GM21825 (cell line): ENCODE measurements around the gene SLC4A3.

Experiments used
- ATAC-seq: cut with Tn5 transposase; IDR thresholded peaks from one replicate; pipeline ENCODE4 v1.9.1; 2021; ENCODE audit warnings: mild to moderate bottlenecking, moderate library complexity; ENCODE audit not compliant: unreplicated experiment

SLC4A3 gene

DNA sequence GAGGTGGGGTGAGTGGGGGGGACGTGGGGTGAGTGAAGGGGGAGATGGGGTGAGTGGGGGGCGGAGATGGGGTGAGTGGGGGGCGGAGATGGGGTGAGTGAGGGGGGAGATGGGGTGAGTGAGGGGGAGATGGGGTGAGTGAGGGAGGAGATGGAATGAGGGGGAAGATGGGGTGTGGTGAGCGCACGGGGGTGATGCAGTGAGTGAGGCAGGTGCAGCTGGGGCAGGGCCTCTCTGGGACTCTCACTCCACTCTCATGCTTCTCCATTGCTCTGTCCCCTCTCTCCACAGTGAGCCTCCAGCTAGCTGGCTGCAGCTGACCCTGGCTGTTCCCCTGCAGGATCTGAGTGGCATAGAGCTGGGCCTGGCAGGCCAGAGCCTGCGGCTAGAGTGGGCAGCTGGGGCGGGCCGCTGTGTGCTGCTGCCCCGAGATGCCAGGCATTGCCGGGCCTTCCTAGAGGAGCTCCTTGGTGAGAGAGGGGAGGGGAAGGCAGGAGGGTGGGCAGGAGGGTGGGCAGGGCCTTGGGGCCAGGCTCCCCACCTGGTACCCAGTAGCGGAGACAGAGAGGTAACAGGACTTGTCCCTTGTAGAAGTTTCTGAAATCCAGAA lies 13.9 kb upstream of the SLC4A3 start:
- no peak for ATAC-seq

GRCh38 chr2:219614076-219614860 lies 13.2 kb upstream of the SLC4A3 start:
- ATAC-seq: no peak

GRCh38 chr2:219615036-219615435 lies 12.4 kb upstream of the SLC4A3 start:
- ATAC-seq: no peak

GRCh38 chr2:219615894-219616293 lies 11.5 kb upstream of the SLC4A3 start:
- ATAC-seq: no peak

- no peak for ATAC-seq
Measured at GRCh38 chr2:219616550-219616949, 10.9 kb upstream of the SLC4A3 start.

GRCh38 chr2:219618733-219619122 lies 8.7 kb upstream of the SLC4A3 start:
- no peak for ATAC-seq

GRCh38 chr2:219619235-219619634 lies 8.2 kb upstream of the SLC4A3 start:
- no peak for ATAC-seq

- no peak for ATAC-seq
Measured at GRCh38 chr2:219620546-219620945, 6.9 kb upstream of the SLC4A3 start.

GRCh38 chr2:219621935-219622334 lies 5.5 kb upstream of the SLC4A3 start:
- no peak for ATAC-seq

DNA sequence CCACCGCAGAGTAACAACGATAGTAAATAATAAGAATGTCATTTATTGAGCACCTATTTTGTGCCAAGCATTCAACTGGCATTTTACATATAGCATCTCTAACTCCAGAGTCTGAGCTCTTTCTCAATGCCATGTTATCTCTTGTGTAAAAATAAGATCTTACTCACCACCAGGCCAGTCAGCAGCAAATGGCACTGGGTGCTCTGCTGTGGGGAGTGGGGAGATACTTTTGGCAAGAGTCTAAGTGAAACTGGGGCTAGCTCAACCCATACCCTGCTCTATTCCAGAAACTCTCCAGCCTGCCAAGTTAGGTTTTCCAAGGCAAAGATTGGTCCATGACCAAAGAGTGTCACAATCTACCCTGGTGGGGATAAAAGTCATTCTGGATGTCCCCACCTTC lies 5.0 kb upstream of the SLC4A3 start:
- no peak for ATAC-seq

DNA sequence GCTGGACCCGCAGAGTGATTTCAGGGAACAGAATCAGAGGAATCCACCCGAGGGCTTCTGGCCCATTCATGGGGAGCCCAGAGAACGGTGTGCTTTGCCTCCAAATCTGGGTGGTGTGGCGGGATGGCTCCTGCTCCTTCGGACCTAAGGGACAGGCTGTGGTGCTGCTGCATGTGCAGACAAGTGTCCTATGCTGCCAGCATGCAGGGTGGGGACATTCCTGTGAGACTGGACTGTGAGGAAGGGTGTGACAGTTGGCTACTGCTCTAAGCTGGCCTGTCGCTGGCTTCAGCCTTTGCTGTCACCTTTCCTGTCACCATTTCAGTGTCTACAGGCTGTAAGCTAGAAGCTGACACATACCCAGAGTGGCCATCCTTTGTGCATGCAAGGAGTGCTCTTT lies 2.9 kb upstream of the SLC4A3 start:
- ATAC-seq: no peak

DNA sequence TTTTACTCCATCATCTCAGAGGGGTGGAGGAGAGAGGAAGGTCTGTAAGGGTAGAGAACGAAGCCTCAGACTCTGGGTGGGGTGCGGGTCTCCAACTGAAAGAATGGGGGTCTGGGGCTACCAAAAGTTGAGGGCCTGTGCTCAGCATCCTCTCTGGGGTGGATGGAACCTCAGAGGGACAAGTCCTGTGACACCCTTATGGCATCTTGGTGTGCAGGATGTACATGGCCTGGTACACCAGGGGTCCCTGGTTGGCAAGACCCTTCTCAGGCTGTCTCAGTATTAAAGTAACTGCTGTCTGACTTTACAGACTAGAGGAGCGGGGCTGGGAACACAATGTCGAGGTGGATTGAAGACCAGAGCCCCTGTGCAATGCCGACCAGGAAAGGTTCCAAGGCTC lies 2.3 kb upstream of the SLC4A3 start:
- ATAC-seq: no peak

- no peak for ATAC-seq
Measured at GRCh38 chr2:219626540-219626939, 890 bp upstream of the SLC4A3 start.

DNA sequence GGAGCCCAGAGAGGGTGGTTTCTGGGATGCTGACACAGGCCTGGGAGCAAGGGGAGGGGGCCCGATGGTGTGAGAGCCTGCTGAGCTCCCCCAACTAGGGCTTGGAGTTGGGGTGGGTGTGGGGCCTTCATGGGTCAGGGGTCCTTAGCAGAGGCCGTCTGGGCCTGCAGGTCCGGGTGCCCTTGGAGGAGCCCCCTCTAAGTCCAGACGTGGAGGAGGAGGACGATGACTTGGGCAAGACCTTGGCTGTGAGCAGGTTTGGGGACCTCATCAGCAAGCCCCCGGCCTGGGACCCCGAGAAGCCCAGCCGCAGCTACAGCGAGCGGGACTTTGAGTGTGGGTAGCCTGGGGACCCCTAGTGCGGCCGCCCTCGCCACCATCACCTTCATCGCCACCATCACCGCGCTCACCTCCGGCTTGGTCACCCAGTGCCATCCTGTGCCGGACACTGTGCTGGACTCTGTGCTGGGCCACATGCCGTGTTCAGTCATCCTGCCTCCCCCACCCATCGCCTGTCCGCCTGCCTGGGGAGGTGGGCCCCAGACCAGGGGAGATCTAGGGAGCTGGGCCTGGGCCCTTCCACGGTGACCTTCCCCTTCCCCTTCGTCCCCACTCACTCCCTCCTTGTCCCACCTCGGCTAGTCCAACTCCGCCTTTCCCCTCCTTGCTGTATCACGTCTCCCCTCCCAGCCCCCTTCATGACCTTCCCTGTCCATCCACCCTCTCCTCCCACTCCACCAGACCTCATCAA lies 980 bp downstream of the SLC4A3 start:
- ATAC-seq: no peak

- ATAC-seq: no peak
Measured at GRCh38 chr2:219628986-219629901, 1.8 kb downstream of the SLC4A3 start.

DNA sequence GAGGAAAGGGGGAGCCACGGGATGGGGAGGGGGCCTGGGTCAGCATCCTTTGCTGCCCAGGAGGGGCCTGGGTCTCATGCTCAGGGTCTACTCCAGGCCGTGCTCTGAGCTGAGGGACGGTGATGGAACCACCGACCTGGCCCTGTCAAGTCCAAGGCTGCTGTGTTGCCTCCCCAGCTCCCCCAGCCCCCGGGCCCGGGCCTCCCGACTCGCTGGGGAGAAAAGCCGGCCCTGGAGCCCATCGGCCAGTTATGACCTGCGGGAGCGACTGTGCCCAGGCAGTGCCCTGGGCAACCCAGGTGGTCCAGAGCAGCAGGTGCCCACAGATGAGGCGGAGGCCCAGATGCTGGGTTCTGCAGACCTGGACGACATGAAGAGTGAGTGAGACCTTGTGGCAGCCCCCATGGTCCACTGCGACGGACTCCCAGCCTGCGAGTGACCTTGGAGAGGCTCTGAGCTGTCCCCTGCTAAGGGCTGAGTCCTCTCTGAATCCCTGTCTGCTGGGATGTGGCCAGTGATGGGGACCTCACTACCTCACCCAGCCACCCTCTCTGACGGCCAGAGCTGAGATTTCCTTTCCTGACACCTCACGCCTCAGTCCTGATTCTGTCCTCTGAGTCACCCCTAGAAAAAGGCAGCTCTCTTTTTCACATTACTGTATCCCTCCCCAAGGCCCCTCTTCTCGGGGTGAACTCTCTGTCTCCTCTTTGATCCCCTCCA lies 2.7 kb downstream of the SLC4A3 start:
- ATAC-seq: no peak

GRCh38 chr2:219630770-219631405 lies 3.5 kb downstream of the SLC4A3 start:
- no peak for ATAC-seq

DNA sequence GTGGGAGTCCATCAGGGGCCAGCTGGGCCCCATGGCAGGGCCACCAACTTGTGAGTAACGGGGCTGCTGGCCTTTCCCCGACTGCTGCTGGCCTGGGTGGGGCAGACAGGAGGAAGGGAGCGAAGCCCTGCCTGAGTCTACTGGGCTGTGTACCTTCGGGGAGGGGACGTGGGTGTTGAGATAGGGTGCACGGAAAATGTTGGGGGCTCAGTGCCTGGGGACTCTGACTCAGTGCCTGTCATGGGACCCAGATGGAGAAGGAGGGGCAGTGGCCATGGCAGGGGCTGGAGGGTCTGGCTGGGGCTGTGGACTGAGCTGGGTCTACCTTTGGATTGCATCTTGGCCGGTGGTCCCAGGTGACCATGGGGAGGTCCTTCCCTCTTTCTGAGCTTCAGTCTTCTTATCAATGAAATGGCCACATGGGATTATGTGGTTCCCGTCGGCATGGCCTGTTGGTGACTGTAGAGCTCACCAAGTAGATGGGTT lies 4.0 kb downstream of the SLC4A3 start:
- ATAC-seq: no peak

DNA sequence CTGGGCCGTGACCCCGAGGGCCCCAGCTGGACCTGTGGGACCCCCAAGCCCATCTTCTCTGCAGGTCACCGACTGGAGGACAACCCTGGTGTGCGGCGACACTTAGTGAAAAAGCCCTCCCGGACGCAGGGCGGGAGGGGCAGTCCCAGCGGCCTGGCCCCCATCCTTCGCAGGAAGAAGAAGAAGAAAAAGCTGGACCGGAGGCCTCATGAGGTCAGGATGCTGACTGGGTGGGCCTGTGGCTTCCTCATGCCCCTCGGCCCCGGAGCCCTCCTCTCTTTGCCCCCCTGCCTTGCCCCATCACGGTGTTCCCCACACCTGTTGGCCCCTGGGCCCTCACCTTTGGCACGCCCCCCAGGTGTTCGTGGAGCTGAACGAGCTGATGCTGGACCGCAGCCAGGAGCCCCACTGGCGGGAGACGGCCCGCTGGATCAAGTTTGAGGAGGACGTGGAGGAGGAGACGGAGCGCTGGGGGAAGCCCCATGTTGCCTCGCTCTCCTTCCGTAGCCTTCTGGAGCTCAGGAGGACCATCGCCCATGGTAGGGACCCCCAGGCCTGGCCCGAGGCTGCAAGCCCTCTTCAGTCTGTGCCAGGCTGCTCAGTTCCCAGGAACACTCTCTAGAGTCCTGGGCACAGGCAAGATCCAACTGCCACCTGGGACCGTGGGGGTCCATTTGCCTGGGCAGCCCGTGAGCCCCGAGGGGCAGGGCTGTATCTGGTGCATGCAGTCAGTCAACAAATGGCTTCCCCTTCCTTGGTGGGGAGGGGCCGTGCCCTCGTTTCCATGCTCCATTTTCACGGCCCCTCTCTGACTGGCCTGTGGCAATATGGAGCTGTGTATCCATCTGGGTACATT lies 4.7 kb downstream of the SLC4A3 start:
- ATAC-seq: no peak
